HepG2 (cell line): ENCODE measurements around the gene FAM222A. TPM values are rescaled to one million over a fixed set of nuclear protein-coding genes. Genes with fewer than 3 reads are reported as not detected.

Source experiments
- ATAC-seq: fragments of 200-7000 bp; cut with Tn5 transposase; 3 replicates; pipeline ENCODE4 v1.9.1; 2020; ENCODE audit warnings: mild to moderate bottlenecking, moderate library complexity
- BruUV-seq: library from RNA; stranded (reverse); fragments of 400-500 nt; replicated peaks from 2 replicates; lab custom pipeline; 2021; lab: Mats Ljungman, UMichigan
- CTCF ChIA-PET: fragments of 300-600 bp; formaldehyde crosslinking; extraction: SDS; loops from one replicate; lab custom pipeline; 2021; ENCODE audit warnings: low total read pairs, inconsistent platforms, low intra/inter-chr PET ratio; lab: Yijun Ruan, JAX
- POLR2A ChIA-PET: fragments of 350-600 bp; sonication (Branson Sonifier 250); formaldehyde crosslinking; loops from one replicate; lab custom pipeline; 2020; ENCODE audit warnings: antibody characterized with exemption, inconsistent platforms; lab: Yijun Ruan, JAX
- DNase-seq: peaks from one replicate; pipeline ENCODE4 v3.0.0-alpha.2; 2015; ENCODE audit warnings: low spot score
- FAIRE-seq: peaks from 3 replicates; lab custom pipeline; 2011; peaks lifted over from hg19 to GRCh38; lab: Jason Lieb, UNC
- H2AFZ ChIP-seq: one replicate; pipeline ENCODE4 v1.6.1; 2011; ENCODE audit warnings: low read length, inconsistent platforms
- H3K27ac ChIP-seq: fragments of 300-600 bp; 3 replicates; pipeline ENCODE4 v1.8.0; 2011; ENCODE audit warnings: mixed run types, mild to moderate bottlenecking, mixed read lengths, low read length, inconsistent platforms; ENCODE audit not compliant: insufficient read depth; ENCODE audit errors: extremely low read length
- H3K27me3 ChIP-seq, 2 experiments: fragments of 200-600 bp in 1 of 2; 2 replicates in 1 of 2; 3 replicates in 1 of 2; pipeline versions ENCODE4 v1.6.0 to v1.8.0; 2011; ENCODE audit warnings: low read length in 2 of 2, mild to moderate bottlenecking in 2 of 2, moderate library complexity in 2 of 2, inconsistent platforms in 1 of 2; ENCODE audit not compliant: insufficient read depth in 2 of 2, control insufficient read depth in 1 of 2
- H3K36me3 ChIP-seq, 2 experiments: fragments of 200-600 bp in 1 of 2; replicated peaks in 1 of 2; 2 replicates in 1 of 2; 3 replicates in 1 of 2; pipeline versions ENCODE4 v1.5.1 to v1.8.0; 2011; ENCODE audit warnings: low read length in 2 of 2, inconsistent platforms in 1 of 2; ENCODE audit not compliant: insufficient read depth in 2 of 2, control insufficient read depth in 1 of 2
- H3K4me1 ChIP-seq: 2 replicates; pipeline ENCODE4 v1.5.1; 2012; ENCODE audit warnings: low read length, inconsistent platforms; ENCODE audit not compliant: insufficient read depth
- H3K4me2 ChIP-seq: 2 replicates; pipeline ENCODE4 v1.6.0; 2011; ENCODE audit warnings: low read depth, low read length, inconsistent platforms
- H3K4me3 ChIP-seq, 3 experiments: fragments of 200-600 bp in 1 of 3; sonication (generic), shearing (Covaris generic) in 1 of 3; replicated peaks in 1 of 3; 2 replicates each; pipeline ENCODE4 v1.5.1; 2011 to 2016; ENCODE audit warnings: low read length in 3 of 3, inconsistent platforms in 2 of 3, low read depth in 2 of 3, mild to moderate bottlenecking in 2 of 3, control low read depth in 1 of 3, mixed read lengths in 1 of 3; ENCODE audit not compliant: insufficient read depth in 1 of 3
- H3K79me2 ChIP-seq: one replicate; pipeline ENCODE4 v1.6.1; 2011; ENCODE audit warnings: low read length, inconsistent platforms; ENCODE audit not compliant: insufficient read depth
- H3K9ac ChIP-seq: 2 replicates; pipeline ENCODE4 v1.6.0; 2011; ENCODE audit warnings: mild to moderate bottlenecking, low read depth, low read length, inconsistent platforms; ENCODE audit not compliant: insufficient read depth
- H3K9me3 ChIP-seq: 2 replicates; pipeline ENCODE4 v1.5.1; 2012; ENCODE audit warnings: mild to moderate bottlenecking, low read length
- H4K20me1 ChIP-seq: 2 replicates; pipeline ENCODE4 v1.6.0; 2011; ENCODE audit warnings: inconsistent platforms, mild to moderate bottlenecking, low read length, moderate library complexity; ENCODE audit not compliant: insufficient read depth
- ATAD3A ChIP-seq: sonication (generic); formaldehyde crosslinking; IDR thresholded peaks from 2 replicates; pipeline ENCODE4 v1.4.0; 2020; ENCODE audit warnings: missing genetic modification reagents
- ETV5 ChIP-seq: IDR thresholded peaks from 2 replicates; pipeline ENCODE4 v1.6.1; 2018; ENCODE audit warnings: missing biosample characterization, missing genetic modification reagents, inconsistent platforms, borderline replicate concordance
- HNF4G ChIP-seq, 2 experiments: sonication (generic) in 1 of 2; formaldehyde crosslinking in 1 of 2; IDR thresholded peaks; 2 replicates each; pipeline versions ENCODE4 v1.4.0 to v1.6.1; 2011 to 2020; ENCODE audit warnings: borderline replicate concordance in 2 of 2, low read depth in 2 of 2, mild to moderate bottlenecking in 2 of 2, low read length in 1 of 2, missing genetic modification reagents in 1 of 2, moderate library complexity in 1 of 2
- IRF9 ChIP-seq: sonication (generic); formaldehyde crosslinking; IDR thresholded peaks from 2 replicates; pipeline ENCODE4 v1.8.0; 2022; ENCODE audit warnings: missing genetic modification reagents, mild to moderate bottlenecking, borderline replicate concordance
- NFKBIZ ChIP-seq: IDR thresholded peaks from 2 replicates; pipeline ENCODE4 v1.6.1; 2018; ENCODE audit warnings: missing genetic modification reagents, missing compliant biosample characterization
- NR2F1 ChIP-seq, 2 experiments: fragments of 450-650 bp in 1 of 2; formaldehyde crosslinking in 1 of 2; IDR thresholded peaks; 2 replicates each; pipeline versions ENCODE4 v1.5.0 to v1.6.1; 2016 to 2020; ENCODE audit warnings: mild to moderate bottlenecking in 1 of 2, missing compliant biosample characterization in 1 of 2, missing genetic modification reagents in 1 of 2, moderate library complexity in 1 of 2
- PHF8 ChIP-seq: sonication (generic); formaldehyde crosslinking; IDR thresholded peaks from 2 replicates; pipeline ENCODE4 v1.5.0; 2020; ENCODE audit warnings: missing genetic modification reagents
- RARG ChIP-seq: sonication (generic); formaldehyde crosslinking; IDR thresholded peaks from 2 replicates; pipeline ENCODE4 v1.4.0; 2020; ENCODE audit warnings: low read depth, mild to moderate bottlenecking, missing genetic modification reagents
- RBFOX2 ChIP-seq: fragments of 200-400 bp; formaldehyde crosslinking; IDR thresholded peaks from 2 replicates; pipeline ENCODE4 v1.6.1; 2017; ENCODE audit warnings: low read depth, mild to moderate bottlenecking, low read length
- THAP11 ChIP-seq: IDR thresholded peaks from 2 replicates; pipeline ENCODE4 v1.6.1; 2016; ENCODE audit warnings: missing biosample characterization, missing genetic modification reagents
- ZBTB38 ChIP-seq: sonication (generic); formaldehyde crosslinking; IDR thresholded peaks from 2 replicates; pipeline ENCODE4 v1.5.1; 2020; ENCODE audit warnings: mild to moderate bottlenecking, missing genetic modification reagents
- ZFP62 ChIP-seq: sonication (generic); formaldehyde crosslinking; IDR thresholded peaks from 2 replicates; pipeline ENCODE4 v1.4.0; 2020; ENCODE audit warnings: missing genetic modification reagents
- ZKSCAN1 ChIP-seq: fragments of 150-350 bp; IDR thresholded peaks from 2 replicates; pipeline ENCODE4 v1.6.1; 2014; ENCODE audit warnings: low read length
- ZNF143 ChIP-seq: sonication (generic); formaldehyde crosslinking; IDR thresholded peaks from 2 replicates; pipeline ENCODE4 v1.4.0; 2020; ENCODE audit warnings: missing genetic modification reagents
- ZNF354B ChIP-seq: sonication (generic); formaldehyde crosslinking; IDR thresholded peaks from 2 replicates; pipeline ENCODE4 v1.8.0; 2022; ENCODE audit warnings: mild to moderate bottlenecking, missing genetic modification reagents
- ZNF432 ChIP-seq: sonication (generic); formaldehyde crosslinking; IDR thresholded peaks from 2 replicates; pipeline ENCODE4 v1.5.0; 2020; ENCODE audit warnings: missing genetic modification reagents, mild to moderate bottlenecking, borderline replicate concordance
- WGBS: methylation state at CpG from one replicate; pipeline ENCODE4 v1.1.6; 2017; ENCODE audit warnings: low lambda C conversion rate; 5-methylcytosine and 5-hydroxymethylcytosine counted together
- in situ Hi-C: cut with HindIII; loops from 2 replicates; pipeline ENCODE4 v1.10.0; 2017; ENCODE audit warnings: low pct_unique_long_range_greater_than_20kb; ENCODE audit not compliant: extremely low pct_ligation_motif_present
- intact Hi-C: fragments of 100-400 bp; cut with micrococcal nuclease; formaldehyde crosslinking; loops from one replicate; pipeline ENCODE4 v1.10.0; 2022; ENCODE audit not compliant: unreplicated experiment
- polyA plus RNA-seq, 8 experiments: library from polyadenylated mRNA; depleted of rRNA in 3 of 8; stranded (reverse) in 7 of 8; unstranded in 1 of 8; fragments of >200 nt; fragmentation: Illumina TruSeq in 4 of 8; extraction: Trizol in 4 of 8; gene quantifications; 2 replicates each; pipeline versions ENCODE4 v1.2.1 to v1.2.3, GENCODE V29; 2011 to 2016; ENCODE audit warnings: low read depth in 4 of 8, missing spikeins in 1 of 8, mixed read lengths in 1 of 8; ENCODE audit not compliant: insufficient read depth in 1 of 8
- total RNA-seq, 5 experiments: library from RNA; depleted of rRNA; stranded (reverse); fragments of >200 nt; fragmentation: Illumina TruSeq; extraction: Trizol; gene quantifications; 2 replicates each; pipeline ENCODE4 v1.2.3, GENCODE V29; 2016; ENCODE audit warnings: low read depth in 1 of 5

Gene FAM222A
- total and polyA plus RNA-seq, 2 of the 13 experiments (the other 11 are each of a cell fraction or from before 2014, with no cell fraction given) = 2.7 to 9.6 TPM

GRCh38 chr12:109815757-109816617 is 102.4 kb downstream of the FAM222A start (continued):
- TF ChIP-seq ZNF354B (CRISPR knock-in tag) = no peak

- whole genome bisulfite sequencing = 65% methylated on average over 4 of the region's 7 CpGs
- in situ Hi-C loops = no loop called here
Measured at GRCh38 chr12:109816870-109817269, 103.2 kb downstream of the FAM222A start.

GRCh38 chr12:109817627-109818231 is 104.1 kb downstream of the FAM222A start:
- ATAC-seq (no peak), FAIRE-seq (no peak), DNase-seq (peak; percentile 39)
- no peak overlapping the region for H2AFZ ChIP-seq
- POLR2A ChIA-PET = no interaction called here
- no peaks in the 10 kb centered on the region for H3K36me3 ChIP-seq
- H4K20me1 ChIP-seq = no peaks in the 10 kb centered on the region
- no peaks in the 10 kb centered on the region for H3K9me3 ChIP-seq
- in situ Hi-C loops (no loop called here), intact Hi-C loops (no loop called here)
- peaks cover 58% of the 10 kb centered on the region for H3K4me1 ChIP-seq
- WGBS = 74% methylated on average over 8 of the region's 8 CpGs
- CTCF ChIA-PET = no interaction called here
- no TSS peak for BruUV-seq
- no peak overlapping the region for H3K4me2 ChIP-seq
- no peak overlapping the region for H3K9ac ChIP-seq
- H3K27me3 ChIP-seq = no peaks in the 10 kb centered on the region
- no peaks in the 10 kb centered on the region for H3K79me2 ChIP-seq
- no peak overlapping the region for H3K27ac ChIP-seq
- no peak overlapping the region for H3K4me3 ChIP-seq
- no peak for TF ChIP-seq ETV5 (CRISPR knock-in tag)
- no peak for TF ChIP-seq ATAD3A (CRISPR knock-in tag)
- TF ChIP-seq ZKSCAN1 = no peak
- TF ChIP-seq RARG (CRISPR knock-in tag) = no peak
- TF ChIP-seq ZFP62 (CRISPR knock-in tag) = no peak
- no peak for TF ChIP-seq ZNF143 (CRISPR knock-in tag)
- no peak for TF ChIP-seq ZBTB38 (CRISPR knock-in tag)
- TF ChIP-seq THAP11 (CRISPR knock-in tag) = no peak
- no peak for TF ChIP-seq PHF8
- TF ChIP-seq RBFOX2 = no peak
- TF ChIP-seq IRF9 (CRISPR knock-in tag) = no peak

More at GRCh38 chr12:109816870-109817269, 103.2 kb downstream of the FAM222A start:
- no peak overlapping the region for H3K4me2 ChIP-seq
- CTCF ChIA-PET = no interaction called here
- intact Hi-C loops = no loop called here
- H3K27ac ChIP-seq = no peak overlapping the region
- no peak overlapping the region for H2AFZ ChIP-seq
- H3K79me2 ChIP-seq = no peaks in the 10 kb centered on the region
- H3K27me3 ChIP-seq = no peaks in the 10 kb centered on the region
- TF ChIP-seq HNF4G (IDR thresholded peaks at IDR 0.05; ENCODE audit: borderline replicate concordance, low read depth, low read length) (no peak), HNF4G (CRISPR knock-in tag; IDR thresholded peaks at IDR 0.05; ENCODE audit: borderline replicate concordance, low read depth) (no peak), NFKBIZ (no peak), ZKSCAN1 (peak; percentile 61; the same call in 1 of the 2 replicates), NR2F1 (CRISPR knock-in tag; IDR thresholded peaks at IDR 0.05) (no peak), ZNF432 (no peak)
- no peak overlapping the region for H3K4me3 ChIP-seq
- no TSS peak for BruUV-seq
- FAIRE-seq (no peak), DNase-seq (no peak), ATAC-seq (no peak)
- no peak overlapping the region for H3K9ac ChIP-seq
- H3K4me1 ChIP-seq = peaks cover 50% of the 10 kb centered on the region
- H3K36me3 ChIP-seq = no peaks in the 10 kb centered on the region
- H3K9me3 ChIP-seq = no peaks in the 10 kb centered on the region
- POLR2A ChIA-PET = no interaction called here
- no peaks in the 10 kb centered on the region for H4K20me1 ChIP-seq
